HEK293T (cell line): ENCODE measurements around the gene CNTN3.

Experiments
- FOXA1 ChIP-seq: fragments of 450-650 bp; IDR thresholded peaks from 2 replicates; pipeline ENCODE4 v1.6.1; 2016; ENCODE audit warnings: mild to moderate bottlenecking
- FOXM1 ChIP-seq: fragments of 450-650 bp; IDR thresholded peaks from 2 replicates; pipeline ENCODE4 v1.6.1; 2017; ENCODE audit warnings: mild to moderate bottlenecking, borderline replicate concordance
- HDGF ChIP-seq: fragments of 450-650 bp; IDR thresholded peaks from 2 replicates; pipeline ENCODE4 v1.6.1; 2017; ENCODE audit warnings: antibody characterized with exemption, borderline replicate concordance

GRCh38 chr3:74651885-74652284 lies 37.4 kb upstream of the CNTN3 start:
- no peak for TF ChIP-seq HDGF
- TF ChIP-seq FOXA1 = no peak
- no peak for TF ChIP-seq FOXM1
